GM12874 (cell line): ENCODE results near the gene STIP1.

Source experiments
- TF ChIP-seq, protein P1 (sequence below): IDR thresholded peaks from 2 replicates; pipeline ENCODE4 v1.5.1; 2011; ENCODE audit warnings: low read depth, mild to moderate bottlenecking, control low read depth, low read length, moderate library complexity; ENCODE audit not compliant: insufficient read depth

STIP1 gene

DNA sequence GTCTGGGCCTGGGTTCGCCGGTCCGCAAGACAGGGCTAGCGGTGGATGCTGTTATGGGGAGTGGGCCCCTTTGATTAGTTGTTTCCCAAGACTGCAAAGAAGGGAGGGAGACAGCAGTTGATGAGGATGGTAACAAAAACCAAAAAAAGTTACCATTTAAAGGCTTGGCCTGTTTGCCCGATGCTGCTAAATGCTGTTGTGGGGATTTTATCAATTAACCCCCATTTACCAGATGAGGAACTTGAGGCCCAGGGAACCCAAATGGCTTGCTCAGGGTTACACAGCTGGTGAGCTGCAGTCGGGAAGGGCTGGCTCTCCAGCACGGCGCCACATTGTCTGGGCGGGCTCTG lies 36.7 kb downstream of the STIP1 start:
- TF ChIP-seq, protein P1, sequence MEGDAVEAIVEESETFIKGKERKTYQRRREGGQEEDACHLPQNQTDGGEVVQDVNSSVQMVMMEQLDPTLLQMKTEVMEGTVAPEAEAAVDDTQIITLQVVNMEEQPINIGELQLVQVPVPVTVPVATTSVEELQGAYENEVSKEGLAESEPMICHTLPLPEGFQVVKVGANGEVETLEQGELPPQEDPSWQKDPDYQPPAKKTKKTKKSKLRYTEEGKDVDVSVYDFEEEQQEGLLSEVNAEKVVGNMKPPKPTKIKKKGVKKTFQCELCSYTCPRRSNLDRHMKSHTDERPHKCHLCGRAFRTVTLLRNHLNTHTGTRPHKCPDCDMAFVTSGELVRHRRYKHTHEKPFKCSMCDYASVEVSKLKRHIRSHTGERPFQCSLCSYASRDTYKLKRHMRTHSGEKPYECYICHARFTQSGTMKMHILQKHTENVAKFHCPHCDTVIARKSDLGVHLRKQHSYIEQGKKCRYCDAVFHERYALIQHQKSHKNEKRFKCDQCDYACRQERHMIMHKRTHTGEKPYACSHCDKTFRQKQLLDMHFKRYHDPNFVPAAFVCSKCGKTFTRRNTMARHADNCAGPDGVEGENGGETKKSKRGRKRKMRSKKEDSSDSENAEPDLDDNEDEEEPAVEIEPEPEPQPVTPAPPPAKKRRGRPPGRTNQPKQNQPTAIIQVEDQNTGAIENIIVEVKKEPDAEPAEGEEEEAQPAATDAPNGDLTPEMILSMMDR, result no peak

DNA sequence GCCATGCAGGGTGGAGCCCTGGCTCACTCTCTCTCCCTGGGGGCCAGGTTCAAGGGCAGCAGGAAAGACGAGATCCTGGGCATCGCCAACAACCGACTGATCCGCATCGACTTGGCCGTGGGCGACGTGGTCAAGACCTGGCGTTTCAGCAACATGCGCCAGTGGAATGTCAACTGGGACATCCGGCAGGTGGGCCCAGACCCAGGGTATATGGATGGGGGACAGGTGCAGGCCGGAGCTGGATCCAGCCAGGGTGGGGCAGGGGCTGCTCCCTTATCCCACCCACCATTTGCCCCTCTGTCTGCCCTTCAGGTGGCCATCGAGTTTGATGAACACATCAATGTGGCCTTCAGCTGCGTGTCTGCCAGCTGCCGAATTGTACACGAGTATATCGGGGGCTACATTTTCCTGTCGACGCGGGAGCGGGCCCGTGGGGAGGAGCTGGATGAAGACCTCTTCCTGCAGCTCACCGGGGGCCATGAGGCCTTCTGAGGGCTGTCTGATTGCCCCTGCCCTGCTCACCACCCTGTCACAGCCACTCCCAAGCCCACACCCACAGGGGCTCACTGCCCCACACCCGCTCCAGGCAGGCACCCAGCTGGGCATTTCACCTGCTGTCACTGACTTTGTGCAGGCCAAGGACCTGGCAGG lies 37.2 kb downstream of the STIP1 start:
- TF ChIP-seq, protein P1, result no peak

DNA sequence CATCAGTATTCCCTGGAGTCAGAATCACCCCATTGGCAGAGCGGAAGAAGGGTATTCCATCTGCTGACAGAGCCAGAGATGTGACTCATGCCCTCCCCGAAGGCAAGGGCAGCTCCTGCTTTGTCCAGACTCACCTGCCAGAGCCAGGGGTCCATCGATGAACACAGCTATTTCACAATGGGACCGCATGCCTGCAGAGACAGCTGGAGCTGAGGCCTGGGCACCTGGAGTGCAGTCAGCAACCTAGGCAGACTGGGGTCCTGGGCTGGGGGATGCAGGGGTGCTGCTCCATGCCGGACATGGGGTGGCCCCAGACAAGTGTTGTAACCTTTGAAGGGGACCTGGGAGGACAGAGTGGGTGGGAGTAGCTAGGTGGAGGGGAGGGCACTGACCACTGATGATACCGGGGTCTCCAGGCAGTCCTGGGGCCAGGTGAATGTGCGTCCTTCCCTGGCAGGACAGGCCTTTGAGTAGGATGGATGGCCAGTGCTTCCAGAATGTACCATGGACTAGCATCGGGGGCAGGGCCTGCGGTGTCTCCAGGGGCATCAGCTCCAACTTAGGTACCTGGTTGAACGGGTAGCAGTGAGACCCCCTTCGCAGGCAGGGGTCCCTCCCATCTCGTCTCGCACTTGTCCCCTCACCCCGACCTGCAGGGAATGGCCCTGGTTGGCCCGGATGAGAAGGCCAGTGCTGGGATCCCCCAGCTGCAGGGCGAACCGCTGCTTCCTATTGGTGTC lies 38.4 kb downstream of the STIP1 start:
- TF ChIP-seq, protein P1, result no peak

DNA sequence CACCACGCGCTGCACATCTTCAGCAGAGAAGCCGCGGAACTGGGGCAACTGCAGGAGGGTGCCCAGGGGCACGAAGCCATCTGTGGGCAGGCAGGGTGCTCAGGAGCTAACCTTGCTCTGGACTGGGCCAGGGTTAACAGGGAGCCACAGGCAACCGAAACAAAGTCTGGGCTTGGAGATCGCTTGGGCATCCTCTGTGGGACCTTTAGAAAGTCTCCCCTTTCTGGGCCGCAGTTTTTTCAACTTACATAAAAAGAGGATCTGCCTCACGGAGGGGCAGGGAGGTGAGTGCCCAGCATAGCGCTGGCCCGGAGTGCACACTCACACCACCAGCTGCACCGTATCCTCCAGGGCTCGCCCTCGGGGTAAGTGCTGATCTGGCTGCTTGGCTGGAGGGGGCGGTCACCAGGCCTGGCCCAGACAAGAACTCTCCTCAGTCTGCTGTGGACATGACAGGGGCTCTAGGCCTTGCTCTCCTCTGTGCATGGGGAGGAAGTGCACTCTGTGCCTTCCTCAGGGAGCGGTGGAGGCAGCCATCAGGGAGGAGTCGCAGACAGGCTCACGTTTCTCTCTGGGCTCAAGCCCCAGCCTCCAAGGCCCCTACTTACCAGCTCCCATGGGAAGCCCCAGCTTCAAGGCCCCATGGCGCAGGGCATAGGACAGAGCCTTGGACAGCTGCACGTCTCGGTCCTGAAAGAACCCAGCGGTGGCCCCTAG lies 39.1 kb downstream of the STIP1 start:
- TF ChIP-seq, protein P1, result no peak

DNA sequence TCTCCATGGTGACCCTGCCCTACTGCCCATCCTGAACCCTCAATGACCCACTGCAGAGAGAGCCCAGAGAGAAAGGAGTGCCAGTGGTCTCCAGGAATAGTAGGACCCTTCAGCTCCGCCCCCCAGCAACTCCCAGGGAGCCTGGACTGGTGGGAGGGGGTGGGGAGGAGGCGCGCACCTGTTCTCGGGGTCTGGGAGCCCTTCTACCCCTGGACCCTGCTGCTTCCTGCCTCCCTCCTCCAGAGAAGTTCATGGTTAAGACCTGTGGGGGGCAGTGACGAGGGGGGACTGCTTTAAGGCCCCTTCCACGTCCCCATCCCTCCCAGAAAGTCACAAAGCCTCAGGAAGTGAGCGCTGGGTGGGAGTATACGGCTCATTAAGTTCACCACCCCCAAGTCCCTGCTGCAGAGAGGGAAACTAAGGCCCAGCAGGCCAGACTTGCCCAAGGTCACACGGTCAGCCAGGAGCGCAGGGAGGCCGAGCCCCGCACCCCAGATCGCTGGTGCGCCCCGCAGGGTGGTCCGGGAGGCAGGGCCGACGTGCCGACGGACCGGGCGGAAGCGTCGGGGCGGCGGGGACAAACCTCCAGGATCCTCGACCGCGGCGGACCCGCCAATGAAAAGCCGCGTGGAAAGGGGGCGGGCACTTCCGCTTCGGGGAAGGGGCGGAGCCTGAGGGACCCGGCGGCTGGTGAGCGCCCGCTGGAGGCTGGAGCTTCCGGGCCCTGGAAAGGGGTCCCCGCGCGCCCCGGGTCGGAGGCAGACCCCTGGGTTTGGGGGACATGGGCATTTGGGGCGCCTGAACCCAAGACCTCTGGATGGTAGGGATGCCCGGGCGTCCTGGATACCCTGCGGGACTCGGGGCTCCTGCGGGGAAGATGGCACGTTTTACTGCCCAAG lies 39.9 kb downstream of the STIP1 start, which contains the start of the genes NUDT22 and TRPT1:
Gene NUDT22 (plus strand): TSS at position 667 of the 899 bp plus-strand sequence. CDS start 379 bp downstream, outside the sequence.
Gene TRPT1 (minus strand): TSS at position 579 of the 899 bp plus-strand sequence. CDS start 326 bp downstream, at position 253.
- TF ChIP-seq, protein P1, result peak; percentile 35

DNA sequence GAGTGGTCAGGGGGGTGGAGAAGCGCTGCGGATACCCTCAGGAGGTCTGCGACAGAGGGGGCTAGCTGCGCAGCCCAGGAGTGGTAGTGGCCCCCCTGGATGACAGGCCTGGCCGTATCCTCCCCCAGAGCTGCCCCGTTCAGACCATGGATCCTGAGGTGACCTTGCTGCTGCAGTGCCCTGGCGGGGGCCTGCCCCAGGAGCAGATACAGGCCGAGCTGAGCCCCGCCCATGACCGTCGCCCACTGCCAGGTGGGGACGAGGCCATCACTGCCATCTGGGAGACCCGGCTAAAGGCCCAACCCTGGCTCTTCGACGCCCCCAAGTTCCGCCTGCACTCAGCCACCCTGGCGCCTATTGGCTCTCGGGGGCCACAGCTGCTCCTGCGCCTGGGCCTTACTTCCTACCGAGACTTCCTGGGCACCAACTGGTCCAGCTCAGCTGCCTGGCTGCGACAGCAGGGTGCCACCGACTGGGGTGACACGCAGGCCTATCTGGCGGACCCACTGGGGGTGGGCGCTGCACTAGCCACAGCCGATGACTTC lies 40.6 kb downstream of the STIP1 start:
- TF ChIP-seq, protein P1, result no peak
